Left lung (tissue), 10 donors: ENCODE measurements around the gene SIK2. TPM values are rescaled to one million over a fixed set of nuclear protein-coding genes. Genes with fewer than 3 reads are reported as not detected.
"Not testable (repeated sequence)": the region's sequence is repeated elsewhere in the genome, so short reads cannot be mapped to it uniquely, and the experiment has no call there.

Source experiments
- ATAC-seq: fragments of 200-7000 bp; cut with Tn5 transposase; one replicate; pipeline ENCODE4 v1.9.1; 2020; ENCODE audit warnings: moderate library complexity
- DNase-seq, 4 donors: peaks; one replicate each; pipeline ENCODE4 v3.0.0-alpha.2; 2013 to 2020
- H3K27ac ChIP-seq, 2 donors: fragments of 200-600 bp; sonication (generic) in 1 of 2; one replicate each; pipeline versions ENCODE4 v1.5.0 to v1.8.0; 2020 to 2021
- H3K27me3 ChIP-seq, 2 donors: fragments of 200-600 bp; sonication (generic) in 1 of 2; one replicate each; pipeline versions ENCODE4 v1.5.0 to v1.8.0; 2020 to 2021
- H3K36me3 ChIP-seq, 2 donors: fragments of 200-600 bp; sonication (generic) in 1 of 2; one replicate each; pipeline versions ENCODE4 v1.5.0 to v1.8.0; 2020 to 2021
- H3K4me1 ChIP-seq, 2 donors: fragments of 200-600 bp; one replicate each; pipeline ENCODE4 v1.8.0; 2021
- H3K4me3 ChIP-seq, 2 donors: fragments of 200-600 bp; sonication (generic) in 1 of 2; one replicate each; pipeline versions ENCODE4 v1.5.0 to v1.8.0; 2020 to 2021; ENCODE audit warnings: mild to moderate bottlenecking in 1 of 2
- H3K9me3 ChIP-seq, 2 donors: fragments of 200-600 bp; sonication (generic) in 1 of 2; one replicate each; pipeline versions ENCODE4 v1.5.0 to v1.8.0; 2020 to 2021
- CTCF ChIP-seq, 2 donors: fragments of 200-600 bp; sonication (generic) in 1 of 2; IDR thresholded peaks; one replicate each; pipeline versions ENCODE4 v1.5.0 to v1.8.0; 2021; ENCODE audit warnings: antibody characterized with exemption in 2 of 2
- intact Hi-C, 2 donors: fragments of 100-400 bp; cut with DNase I; formaldehyde crosslinking; loops; one replicate each; pipeline versions ENCODE4 v1.11.2 to v1.14.2; 2022
- polyA plus RNA-seq, 6 donors: library from polyadenylated mRNA; unstranded; fragments of 120-200 nt; gene quantifications; one replicate each; pipeline ENCODE4 v1.2.1, GENCODE V29; 2013; ENCODE audit not compliant: insufficient read length in 6 of 6
- total RNA-seq, 2 donors: library from RNA; stranded (reverse); fragmentation: NEBNext Ultra II Directional; extraction: Animal tissue kit (Norgen Biotek cat#: 25700); gene quantifications; one replicate each; pipeline ENCODE4 v1.2.1, GENCODE V29; 2021
- donor health status: DM: no; HTN: yes; CAD: no.
- donor health status: DM: no; HTN: no; CAD: no.

The SIK2 gene
- total and polyA plus RNA-seq, 8 donors = 23.3 to 35.1 (median 30.8) TPM

GRCh38 chr11:111639226-111639925, 37.1 kb downstream of the SIK2 start:
- no peak for DNase-seq
- intact Hi-C loops = no loop called here
- H3K36me3 ChIP-seq = peaks cover 0 to 7% of the 10 kb centered on the region in 2 donors
- no peaks in the 10 kb centered on the region for H3K27me3 ChIP-seq
- no peak for TF ChIP-seq CTCF (IDR thresholded peaks at IDR 0.05)
- H3K9me3 ChIP-seq = no peaks in the 10 kb centered on the region
- H3K27ac ChIP-seq = no peak overlapping the region
- ATAC-seq = no peak
- H3K4me3 ChIP-seq = no peak overlapping the region
- H3K4me1 ChIP-seq = peaks cover 3 to 7% of the 10 kb centered on the region in 2 donors

DNA sequence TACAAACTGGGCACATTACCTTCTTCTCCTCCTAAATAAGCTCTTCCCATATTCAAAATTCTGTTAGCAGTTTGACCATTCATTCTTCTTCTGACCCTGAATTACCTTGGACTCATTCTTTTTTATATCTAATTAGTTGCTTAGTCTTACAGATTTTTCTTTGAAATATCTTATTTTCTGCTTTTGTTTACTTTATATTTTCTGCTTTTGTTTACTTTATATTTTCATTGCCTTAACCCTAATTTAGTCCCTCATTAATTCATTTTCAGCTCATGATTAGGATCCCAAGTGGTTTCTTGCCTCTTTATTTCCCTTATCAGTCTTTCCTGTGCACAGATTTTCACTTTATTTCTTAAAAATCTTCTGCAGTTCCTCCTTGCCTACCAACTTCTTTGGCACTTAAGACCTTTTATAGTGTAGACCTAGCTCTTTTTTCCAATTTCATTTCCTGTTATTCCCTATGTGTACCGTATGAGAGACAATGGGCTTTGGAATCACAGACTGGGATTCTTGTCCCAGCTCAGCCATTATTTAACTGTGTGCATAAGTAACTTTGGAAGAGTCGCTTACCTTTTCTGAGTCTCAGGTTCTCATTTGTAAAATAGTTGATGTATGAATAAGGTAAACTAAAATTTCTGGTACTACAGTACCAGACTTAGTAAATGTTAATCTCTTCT, 39.2 kb downstream of the SIK2 start:
- H3K36me3 ChIP-seq = peaks cover 0 to 7% of the 10 kb centered on the region in 2 donors
- no peak for DNase-seq
- H3K4me1 ChIP-seq = no peaks in the 10 kb centered on the region
- H3K27ac ChIP-seq = no peak overlapping the region
- H3K4me3 ChIP-seq = no peak overlapping the region
- H3K9me3 ChIP-seq = no peaks in the 10 kb centered on the region
- intact Hi-C loops = no loop called here
- ATAC-seq = no peak
- no peaks in the 10 kb centered on the region for H3K27me3 ChIP-seq
- no peak for TF ChIP-seq CTCF (IDR thresholded peaks at IDR 0.05)

GRCh38 chr11:111642542-111642941, 40.3 kb downstream of the SIK2 start:
- ATAC-seq (no peak), DNase-seq (no peak)
- Histone ChIP-seq H3K9me3 (no peaks in the 10 kb centered on the region), H3K27ac (no peak overlapping the region), H3K36me3 (peaks cover 0 to 7% of the 10 kb centered on the region in 2 donors), H3K4me3 (no peak overlapping the region), H3K4me1 (no peaks in the 10 kb centered on the region), H3K27me3 (no peaks in the 10 kb centered on the region)
- no peak for TF ChIP-seq CTCF (IDR thresholded peaks at IDR 0.05)
- intact Hi-C loops = no loop called here

- H3K27ac ChIP-seq = no peak overlapping the region
- ATAC-seq = no peak
- peaks cover 0 to 7% of the 10 kb centered on the region in 2 donors for H3K36me3 ChIP-seq
- no peaks in the 10 kb centered on the region for H3K27me3 ChIP-seq
- no peak for TF ChIP-seq CTCF (IDR thresholded peaks at IDR 0.05)
- H3K4me3 ChIP-seq = no peak overlapping the region
- H3K9me3 ChIP-seq = no peaks in the 10 kb centered on the region
- no peak for DNase-seq
- intact Hi-C loops = no loop called here
- no peaks in the 10 kb centered on the region for H3K4me1 ChIP-seq
These were observed 42.7 kb downstream of the SIK2 start for GRCh38 chr11:111644922-111645321.

GRCh38 chr11:111645657-111646316, 43.5 kb downstream of the SIK2 start:
- Histone ChIP-seq H3K9me3 (no peaks in the 10 kb centered on the region), H3K27ac (no peak overlapping the region), H3K4me3 (no peak overlapping the region), H3K27me3 (no peaks in the 10 kb centered on the region), H3K36me3 (peaks cover 0 to 7% of the 10 kb centered on the region in 2 donors), H3K4me1 (no peaks in the 10 kb centered on the region)
- DNase-seq (no peak), ATAC-seq (no peak)
- no peak for TF ChIP-seq CTCF (IDR thresholded peaks at IDR 0.05)
- intact Hi-C loops = no loop called here

DNA sequence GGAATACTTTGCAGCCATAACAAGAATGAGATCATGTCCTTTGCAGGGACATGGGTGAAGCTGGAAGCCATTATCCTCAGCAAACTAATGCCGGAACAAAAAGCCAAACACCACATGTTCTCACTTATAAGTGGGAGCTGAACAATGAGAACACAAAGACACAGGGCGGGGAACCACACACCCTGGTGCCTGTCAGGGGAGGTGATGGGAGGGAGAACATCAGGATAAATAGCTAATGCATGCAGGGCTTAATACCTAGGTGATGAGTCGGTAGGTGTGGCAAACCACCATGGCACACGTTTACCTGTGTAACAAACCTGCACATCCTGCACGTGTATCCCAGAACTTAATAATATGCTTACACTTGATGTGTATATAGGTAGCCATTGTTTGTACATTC, 49.1 kb downstream of the SIK2 start:
- ATAC-seq, intact Hi-C loops, DNase-seq, H3K27me3 ChIP-seq, H3K9me3 ChIP-seq, H3K36me3 ChIP-seq, H3K4me1 ChIP-seq, H3K27ac ChIP-seq, H3K4me3 ChIP-seq: not testable (repeated sequence)
